IPS DF 19.7 (cell line): ENCODE measurements around the gene AP1M1.
"Not testable (repeated sequence)": the region's sequence is repeated elsewhere in the genome, so short reads cannot be mapped to it uniquely, and the experiment has no call there.

Source experiments
- DNase-seq: peaks from one replicate; pipeline ENCODE4 v3.0.0-alpha.2; 2013; ENCODE audit warnings: low read depth, low spot score

AP1M1 gene

DNA sequence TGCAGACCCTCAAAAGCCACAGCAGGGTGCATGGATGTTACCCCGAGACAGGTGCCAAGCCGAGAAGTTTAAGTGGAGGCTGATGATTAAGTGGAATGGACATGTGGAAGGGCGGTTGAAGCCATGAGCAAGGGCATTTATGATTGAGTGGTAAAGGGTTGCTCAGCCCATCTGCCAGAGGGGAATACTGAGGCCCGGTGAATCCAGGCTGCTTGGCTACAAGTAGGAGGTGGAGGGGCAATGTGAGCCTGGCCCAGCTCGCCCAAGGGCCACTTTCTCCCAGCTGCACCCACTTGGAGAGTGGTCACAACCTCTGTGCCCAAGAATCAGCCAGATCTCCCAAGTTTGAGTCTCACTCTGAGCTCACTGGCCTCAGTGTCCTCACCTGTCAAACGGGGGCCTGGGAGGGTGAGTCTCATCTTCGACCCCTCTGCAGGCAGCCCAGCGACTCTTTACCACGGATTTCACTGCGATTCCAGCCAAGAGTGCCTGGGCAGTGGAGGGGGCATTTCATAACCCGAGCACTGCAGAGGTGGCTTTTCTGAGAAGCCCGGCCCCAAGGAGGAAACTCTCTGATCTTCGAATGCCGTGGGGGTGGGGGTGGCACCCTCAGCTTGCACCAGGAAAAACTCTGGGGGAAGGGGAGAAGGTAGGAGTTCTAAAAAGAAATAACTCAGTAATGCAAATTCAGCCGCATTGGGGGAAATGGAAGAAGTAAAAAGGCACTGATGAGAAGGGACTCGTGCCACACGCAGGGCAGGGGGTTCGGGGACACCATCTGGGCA is 64.1 kb downstream of the AP1M1 start:
- no peak for DNase-seq

DNA sequence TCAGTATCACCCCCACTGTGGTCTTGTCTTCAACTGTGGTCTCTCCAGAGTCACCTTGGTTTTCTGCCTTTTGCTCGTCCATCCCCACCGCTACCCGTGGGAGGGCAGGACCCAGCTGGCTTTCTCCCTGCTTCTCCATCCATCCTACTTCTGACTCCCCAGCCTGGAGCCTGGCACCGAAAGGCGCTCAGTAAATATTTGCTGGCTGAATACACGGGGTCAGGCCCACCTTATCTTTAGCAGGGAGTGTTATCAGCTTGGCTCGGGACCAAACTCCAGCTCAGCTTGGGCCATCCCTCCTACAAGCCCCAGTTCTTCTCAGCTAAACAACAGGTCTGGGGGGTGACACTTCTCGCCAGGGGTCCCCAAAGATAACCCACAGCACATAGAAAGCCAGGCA is 64.9 kb downstream of the AP1M1 start:
- no peak for DNase-seq

DNA sequence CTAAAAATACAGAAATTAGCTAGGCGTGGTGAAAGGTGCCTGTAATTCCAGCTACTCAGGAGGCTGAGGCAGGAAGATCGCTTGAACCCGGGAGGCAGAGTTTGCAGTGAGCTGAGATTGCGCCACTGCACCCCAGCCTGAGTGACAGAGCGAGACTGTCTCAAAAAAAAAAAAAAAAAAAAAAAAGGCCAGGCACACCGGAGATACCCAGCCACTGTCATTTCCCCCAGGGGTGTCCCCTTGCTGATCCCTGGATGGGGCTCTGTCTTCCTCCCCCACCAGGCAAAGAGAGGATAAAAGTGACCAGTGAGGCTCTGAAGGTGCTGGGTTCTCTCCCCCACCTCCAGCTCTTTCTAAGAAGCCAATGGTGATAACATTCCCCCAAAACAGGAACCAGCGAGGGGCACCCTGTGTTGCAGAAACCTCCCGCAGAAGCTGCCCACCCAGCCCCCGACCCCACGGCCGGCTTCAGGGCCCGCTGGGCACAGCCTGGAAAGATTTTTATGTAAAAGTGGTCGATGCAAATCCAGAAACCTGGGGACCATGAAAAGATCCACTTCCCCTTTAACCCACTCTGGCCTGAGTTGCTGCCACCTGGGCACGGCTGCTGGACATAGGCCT is 65.5 kb downstream of the AP1M1 start:
- DNase-seq, result no peak

DNA sequence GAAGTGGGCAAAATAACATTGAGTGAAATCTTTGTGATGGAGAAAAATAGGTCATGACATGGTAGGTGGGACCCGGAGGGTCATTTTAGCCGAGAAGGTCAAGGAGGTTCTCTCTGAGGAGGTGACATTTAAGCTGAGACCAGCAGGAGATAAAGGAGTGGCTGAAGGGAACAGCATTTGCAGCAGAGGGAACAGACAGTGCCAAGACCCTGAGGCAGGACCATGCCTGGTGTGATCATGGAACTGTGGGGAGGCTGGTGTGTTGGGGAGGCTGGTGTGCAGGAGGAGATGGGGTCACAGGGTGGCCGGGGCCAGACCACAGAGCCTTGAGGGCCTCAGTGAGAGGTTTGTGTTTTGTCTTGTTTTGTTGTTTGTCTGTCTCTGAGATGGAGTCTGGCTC is 67.5 kb downstream of the AP1M1 start:
- no peak for DNase-seq

DNA sequence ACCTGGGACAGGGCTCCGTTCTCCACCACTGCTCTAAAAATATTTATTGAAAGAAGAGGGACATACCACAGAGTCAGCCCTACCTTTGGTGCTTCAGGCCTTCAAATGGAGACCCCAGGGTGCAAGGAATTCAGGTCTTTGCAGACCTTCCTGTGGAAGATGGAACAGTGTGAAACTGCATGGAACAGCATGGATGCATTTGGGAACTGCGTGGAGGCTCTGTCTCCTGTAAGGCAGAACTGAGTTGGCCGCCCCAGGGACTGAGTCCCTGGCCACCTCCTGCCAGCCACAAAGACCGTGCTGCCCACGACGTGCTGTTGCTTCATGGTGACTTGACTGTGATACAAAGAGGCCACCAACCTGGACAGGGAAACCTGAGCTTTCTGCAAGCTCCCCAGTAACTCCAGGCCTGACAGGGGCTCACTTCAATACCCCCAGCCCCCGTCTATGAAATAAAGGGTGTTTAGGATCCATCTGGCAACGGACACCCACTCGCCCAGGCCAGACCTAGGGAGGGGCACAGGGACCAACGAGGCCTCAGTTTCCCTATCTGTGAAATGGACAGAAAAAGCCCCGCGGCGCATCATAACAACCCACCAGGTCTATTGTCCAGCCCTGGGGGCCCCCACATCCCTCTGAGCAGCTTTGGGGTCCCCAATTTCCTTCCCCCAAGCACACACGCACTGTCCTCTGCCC is 68.3 kb downstream of the AP1M1 start:
- DNase-seq, result no peak

DNA sequence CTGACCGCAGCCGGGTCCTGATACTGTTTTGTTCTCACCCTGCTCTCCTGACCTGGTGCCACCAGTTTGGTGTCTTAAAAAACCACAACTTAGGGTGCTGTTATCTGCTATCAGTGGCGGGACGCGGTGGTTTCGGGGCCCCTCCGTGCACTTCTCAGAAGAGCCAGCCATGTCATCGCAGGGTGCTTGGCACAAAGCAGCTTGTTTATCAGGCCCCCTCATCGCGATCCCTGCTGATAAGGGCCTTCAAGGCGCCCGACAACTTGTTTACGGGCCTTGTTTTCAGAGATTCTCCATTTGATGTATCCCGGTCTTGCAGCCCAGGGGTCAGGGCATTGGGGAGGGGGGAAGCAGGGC is 68.9 kb downstream of the AP1M1 start:
- DNase-seq, result no peak

DNA sequence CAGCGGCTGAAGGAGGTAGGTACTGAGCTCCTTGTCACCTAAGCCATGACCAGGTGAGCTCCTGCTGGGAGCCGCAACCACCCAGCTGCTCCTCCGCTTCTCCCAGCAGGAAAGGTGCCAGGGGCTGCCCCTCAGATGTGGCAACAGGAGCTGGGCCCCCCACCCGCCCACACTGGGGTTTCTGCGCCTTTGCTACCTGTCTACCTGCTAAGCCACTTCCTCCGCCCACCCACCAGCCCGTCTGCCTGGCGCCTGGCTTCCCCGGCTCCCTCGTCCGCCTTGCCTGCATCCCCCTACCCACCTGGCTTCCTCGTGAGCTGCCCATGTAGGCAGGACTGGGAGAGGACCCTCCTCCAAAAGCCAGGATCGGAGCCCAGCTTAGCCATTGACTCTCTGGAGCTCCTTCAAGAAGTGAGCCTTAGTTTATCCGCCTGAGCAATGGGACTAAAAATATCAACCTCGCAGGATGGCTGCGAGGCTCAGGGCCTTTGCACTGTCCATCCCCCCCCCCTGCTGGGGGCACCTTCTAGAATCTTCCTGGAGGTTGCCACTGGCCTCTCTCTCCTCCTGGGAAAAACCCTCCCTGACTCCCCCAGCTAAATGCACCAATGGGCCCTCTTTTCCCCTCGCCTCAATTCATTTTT is 71.1 kb downstream of the AP1M1 start:
- DNase-seq, result no peak

DNA sequence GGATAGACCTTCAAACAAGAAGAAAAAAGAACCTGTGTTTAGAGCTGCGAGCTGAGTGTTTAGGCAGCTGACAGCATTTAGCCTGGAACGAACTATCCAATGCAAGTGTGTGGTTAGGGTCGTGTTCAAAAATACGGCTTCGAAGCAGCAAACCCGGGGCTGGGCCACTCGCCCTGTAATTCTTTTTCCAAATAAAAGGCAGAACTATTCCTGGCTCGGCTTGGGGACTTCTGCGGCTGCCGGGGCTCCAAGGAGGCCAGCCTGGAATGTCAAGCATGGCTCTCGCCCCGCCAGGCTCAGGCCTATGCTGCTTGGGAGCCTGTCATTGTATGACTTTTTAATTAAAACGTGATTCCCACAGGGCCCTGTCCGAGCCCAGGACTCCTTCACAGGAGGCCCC is 75.2 kb downstream of the AP1M1 start:
- no peak for DNase-seq

DNA sequence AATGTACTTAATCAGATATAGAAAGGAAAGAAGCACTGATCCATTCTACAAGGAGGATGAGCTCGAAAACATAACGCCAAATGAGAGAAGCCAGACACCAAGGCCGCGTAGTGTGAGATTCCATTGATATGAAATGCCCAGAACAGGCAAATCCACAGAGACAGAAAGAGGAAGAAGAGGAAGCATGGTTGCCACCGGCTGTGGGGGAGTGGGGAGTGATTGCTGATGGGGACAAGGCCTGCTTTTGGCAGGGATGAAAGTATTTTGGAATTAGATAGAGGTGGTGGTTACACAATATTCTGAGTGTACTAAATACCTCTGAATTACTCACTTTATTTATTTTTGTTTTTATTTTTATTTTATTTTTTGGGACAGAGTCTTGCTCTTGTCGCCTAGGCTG is 76.7 kb downstream of the AP1M1 start:
- DNase-seq, result no peak

DNA sequence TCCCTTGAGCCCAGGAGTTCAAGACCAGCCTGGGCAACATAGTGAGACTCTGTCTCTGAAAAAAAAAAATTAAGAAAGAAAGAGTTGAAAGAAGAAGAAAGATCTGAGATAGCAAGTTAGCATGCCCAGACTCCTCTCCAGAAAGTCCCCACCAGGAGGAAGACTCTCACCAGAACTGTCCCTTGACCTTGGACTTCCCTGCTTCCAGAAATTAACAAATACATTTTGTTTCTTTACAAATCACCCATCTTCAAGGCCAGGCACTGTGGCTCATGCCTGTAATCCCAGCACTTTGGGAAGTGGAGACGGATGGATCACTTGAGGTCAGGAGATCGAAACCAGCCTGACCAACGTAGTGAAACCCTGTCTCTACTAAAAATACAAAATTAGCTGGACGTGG is 82.6 kb downstream of the AP1M1 start:
- DNase-seq, result no peak

DNA sequence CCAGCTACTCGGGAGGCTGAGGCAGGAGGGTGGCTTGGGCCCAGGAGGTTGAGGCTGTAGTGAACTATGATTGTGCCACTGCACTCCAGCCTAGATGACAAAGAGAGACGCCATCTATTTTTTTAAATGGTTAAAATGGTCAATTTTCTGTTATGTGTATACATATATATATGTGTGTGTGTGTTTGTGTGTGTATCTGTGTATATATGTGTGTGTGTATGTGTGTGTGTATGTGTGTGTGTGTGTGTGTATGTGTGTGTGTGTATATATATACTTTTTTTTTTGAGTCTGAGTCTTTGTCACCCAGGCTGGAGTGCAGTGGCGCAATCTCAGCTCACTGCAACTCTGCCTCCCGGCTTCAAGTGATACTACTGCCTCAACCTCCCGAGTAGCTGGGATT is 84.0 kb downstream of the AP1M1 start:
- no peak for DNase-seq

DNA sequence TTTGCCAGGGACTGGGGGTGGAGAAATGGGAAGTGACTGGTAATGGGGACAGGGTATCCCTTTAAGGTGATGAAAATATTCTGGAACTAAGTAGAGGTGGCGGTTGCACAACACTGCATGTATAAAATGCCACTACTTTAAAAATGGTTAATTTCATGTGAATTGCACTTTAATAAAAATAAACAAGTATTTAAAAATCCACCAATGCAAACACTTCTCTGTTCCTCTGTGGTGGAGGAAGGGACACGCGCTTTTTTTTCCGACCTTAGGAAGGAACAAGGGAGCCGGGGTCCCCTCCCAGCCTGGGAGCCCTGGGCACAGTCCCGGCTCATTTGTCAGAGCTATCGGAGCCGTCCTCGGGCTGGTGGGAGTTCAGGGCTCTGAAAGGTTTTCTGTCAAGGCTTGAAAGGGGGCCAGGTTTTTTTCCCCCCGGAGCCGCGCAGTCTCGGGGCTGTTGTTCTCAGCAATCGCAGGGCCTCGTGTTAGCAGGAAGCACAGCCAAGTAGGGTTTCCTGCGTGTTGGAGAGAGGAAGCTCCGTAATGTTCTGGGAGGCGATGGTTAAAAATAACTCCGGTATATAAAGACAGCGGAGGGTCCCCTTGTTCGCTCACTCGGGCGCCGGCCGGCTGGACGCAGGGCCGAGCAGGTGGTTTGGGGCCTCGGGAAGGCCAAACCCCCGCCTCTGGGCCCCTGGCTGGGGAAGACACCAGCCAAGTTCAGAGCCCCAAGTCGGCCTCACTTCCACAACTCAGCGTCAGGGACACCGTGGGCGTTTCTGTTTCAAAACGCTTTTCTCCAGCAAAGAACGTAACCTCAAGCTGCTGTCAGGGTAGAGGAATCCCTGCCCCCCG is 85.7 kb downstream of the AP1M1 start:
- DNase-seq, result no peak

DNA sequence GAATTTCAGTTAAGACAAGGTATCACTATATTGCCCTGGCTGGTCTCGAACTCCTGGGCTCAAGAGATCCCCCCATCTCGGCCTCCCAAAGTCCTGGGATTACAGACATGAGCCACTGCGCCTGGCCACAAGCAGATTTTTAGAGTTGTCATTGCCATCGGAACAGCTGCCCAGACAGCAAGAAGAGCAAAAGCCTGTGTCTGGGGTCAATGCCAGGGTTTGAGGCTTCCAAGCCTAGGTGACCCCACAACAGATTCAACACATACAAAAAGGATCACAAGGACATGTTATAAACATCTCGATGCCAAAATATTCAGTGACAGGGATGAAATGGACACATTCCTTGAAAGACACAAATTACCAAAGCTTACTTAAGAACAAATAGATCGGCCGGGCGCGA is 86.8 kb downstream of the AP1M1 start:
- DNase-seq, result no peak

DNA sequence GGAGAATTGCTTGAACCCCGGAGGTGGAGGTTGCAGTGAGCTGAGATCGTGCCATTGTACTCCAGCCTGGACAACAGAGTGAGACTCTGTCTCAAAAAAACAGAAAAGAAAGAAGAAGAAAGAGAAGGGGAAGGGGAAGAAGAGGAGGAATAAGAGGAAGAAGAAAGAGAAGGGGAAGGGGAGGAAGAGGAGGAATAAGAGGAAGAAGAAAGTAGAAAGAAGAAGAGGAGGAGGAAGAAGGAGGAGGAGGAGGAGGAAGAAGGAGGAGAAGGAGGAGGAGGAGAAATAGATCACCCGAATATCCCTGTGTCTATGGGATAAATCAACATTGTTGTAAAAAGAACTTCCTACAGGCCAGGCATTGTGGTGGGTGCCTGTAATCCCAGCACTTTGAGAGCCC is 87.4 kb downstream of the AP1M1 start:
- DNase-seq, result not testable (repeated sequence)

DNA sequence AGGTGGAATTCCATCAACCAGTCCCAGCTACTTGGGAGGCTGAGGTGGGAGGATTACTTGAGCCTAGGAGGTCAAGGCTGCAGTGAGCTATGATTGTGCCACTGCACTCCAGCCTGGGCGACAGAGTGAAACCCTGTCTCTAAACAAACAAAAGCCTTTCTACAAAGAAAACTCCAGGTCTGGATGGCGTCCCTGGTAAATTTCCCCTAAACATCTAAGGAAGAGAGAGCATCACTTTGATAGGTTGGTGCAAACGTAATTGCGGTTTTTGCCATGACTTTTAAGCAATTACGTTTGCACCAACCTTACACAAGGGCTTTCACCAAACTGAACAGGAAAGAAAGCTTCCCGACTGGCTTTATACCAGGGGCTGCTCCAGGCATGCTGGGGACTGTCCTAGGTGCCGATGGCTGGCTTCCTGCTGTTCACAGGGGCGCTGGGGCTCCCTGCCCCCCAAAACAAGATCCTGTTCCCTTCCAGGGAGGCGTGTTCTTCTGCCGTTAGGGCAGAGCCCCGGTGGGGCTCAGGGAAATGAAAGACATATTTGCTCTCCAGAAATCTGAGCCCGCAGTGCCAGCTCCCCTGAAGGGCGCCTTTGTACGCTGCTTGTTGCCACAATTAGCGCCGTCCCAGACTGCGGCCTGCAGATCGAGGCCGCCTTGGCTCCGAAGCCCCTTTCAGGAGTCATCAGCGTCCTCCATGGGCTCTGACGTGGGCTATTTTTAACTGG is 88.2 kb downstream of the AP1M1 start:
- DNase-seq, result no peak

DNA sequence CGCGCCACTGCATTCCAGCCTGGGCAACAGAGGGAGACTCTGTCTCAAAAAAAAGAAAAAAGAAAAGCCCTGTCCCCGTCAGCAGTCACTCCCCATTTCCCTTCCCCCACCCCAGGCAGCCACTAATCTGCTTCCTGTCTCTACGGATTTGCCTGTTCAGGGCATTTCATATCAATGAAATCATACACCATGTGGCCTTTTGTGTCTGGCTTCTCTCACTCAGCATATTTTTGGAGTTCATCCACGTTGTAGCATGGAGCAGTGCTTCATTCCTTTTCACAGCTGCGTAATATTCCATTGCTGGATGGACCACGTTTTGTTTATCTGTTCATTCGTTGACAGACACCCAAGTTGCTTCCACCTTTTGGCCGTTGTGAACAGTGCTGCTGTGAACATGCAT is 90.8 kb downstream of the AP1M1 start:
- DNase-seq, result no peak

DNA sequence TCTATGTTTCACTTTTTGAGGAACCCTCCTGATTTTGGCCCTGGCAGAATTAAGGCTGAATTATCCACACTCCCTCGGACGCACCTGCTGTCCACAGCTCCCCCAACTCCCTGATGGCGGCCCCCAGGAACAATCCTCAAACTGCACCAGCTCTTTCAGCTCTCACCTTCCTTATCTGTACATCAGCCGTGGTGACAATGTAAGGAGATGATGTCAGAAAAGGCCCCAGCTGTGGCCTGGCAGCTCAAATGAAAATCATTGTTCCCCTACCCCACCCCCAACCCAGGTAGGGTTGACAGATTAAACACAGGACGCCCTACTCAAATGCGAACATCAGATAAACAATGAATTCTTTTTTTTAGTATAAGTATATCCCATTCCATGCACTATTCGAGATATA is 91.9 kb downstream of the AP1M1 start:
- no peak for DNase-seq

DNA sequence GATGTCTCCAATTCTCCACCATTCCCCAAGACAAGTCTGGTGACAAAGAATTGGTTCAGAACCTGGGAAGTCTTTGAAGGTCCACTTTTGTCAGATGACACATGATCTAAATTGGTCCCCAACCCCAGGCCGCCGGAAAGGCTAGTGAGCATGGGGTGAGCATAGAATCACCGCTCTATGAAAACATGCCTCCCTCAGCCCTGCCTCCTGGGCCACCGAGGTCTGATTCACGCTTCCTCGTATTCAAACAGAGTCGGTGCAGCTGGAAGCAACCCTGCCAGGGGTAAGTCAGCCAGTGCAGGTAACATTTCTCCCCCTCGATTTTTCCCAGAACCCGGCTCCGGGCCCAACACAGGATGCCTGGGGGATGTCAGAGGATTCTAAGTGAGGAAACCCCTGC is 93.0 kb downstream of the AP1M1 start:
- DNase-seq, result no peak

DNA sequence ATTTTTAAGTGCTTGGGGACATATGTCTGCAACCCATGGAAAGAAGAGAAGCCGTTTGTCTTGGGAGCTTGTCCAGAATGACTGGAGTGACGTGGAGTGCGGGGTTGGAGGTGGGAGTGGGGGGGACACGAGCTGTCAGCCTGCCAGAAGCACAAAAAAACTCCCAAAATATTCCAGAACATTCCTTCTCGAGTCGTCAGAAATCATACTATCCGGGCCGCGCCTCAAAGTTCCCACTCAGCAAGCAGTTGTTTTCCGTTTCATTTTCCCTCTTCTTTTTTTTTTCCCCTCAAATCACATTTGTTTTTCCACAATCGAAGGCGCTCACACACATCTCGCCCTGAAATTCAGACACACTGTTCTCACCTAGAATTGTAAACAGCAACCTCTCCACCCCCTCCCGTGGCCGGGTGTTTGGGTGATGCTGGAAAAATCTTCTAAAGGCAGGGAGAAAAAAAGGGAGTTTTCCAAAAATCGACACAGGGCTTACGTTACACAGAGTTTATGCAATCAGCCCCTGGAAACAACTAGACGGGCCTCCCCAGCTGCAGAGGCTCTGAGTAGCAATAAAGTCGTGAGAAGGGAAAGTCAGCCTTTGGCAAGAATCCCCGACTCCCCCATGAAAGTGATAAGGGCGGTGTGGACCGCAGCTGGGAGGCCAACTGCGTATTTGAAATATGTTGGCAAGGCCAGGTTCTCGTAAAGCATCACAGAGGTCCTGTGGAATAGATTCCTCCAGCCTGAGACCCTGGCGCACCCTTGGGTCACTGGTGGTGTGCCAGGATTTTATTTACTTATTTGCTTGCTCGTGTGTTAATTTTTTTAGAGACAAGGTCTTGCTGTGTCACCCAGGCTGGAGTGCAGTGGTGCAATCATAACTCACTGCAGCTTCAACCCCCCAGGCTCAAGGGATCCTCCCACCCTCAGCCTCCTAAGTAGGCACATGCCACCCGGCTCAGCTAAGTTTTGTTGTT is 95.7 kb downstream of the AP1M1 start:
- DNase-seq, result no peak

DNA sequence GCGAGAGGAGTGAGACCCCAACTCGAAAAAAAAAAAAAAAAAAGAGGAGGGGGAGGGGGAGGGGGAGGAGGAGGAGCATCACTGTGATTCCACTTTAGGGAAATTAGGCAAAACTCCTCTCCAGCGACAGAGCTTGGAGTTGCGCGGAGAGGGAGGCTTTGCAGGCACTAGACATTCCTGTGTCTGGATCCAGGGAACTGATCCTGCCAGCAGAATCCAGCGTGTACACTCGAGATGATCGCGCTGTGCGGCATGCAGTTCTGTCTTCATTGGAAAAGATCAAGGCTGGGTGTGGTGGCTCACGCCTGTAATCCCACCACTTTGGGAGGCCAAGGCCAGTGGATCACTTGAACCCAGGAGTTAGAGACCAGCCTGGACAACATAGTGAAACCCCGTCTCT is 97.3 kb downstream of the AP1M1 start:
- no peak for DNase-seq
